GM13977 (cell line): ENCODE measurements around the gene ADK.

Source experiments
- DNase-seq: peaks from one replicate; pipeline ENCODE4 v3.0.0; 2012; ENCODE audit warnings: low spot score
- CTCF ChIP-seq: IDR thresholded peaks from 2 replicates; pipeline ENCODE4 v1.5.1; 2012; ENCODE audit warnings: mild to moderate bottlenecking, control low read depth; ENCODE audit not compliant: insufficient read depth; ENCODE audit errors: extremely low read depth, missing control alignments
- in situ Hi-C: fragments of 300-500 bp; cut with MboI; formaldehyde crosslinking; loops from one replicate; pipeline ENCODE4 v1.12.0; 2022; ENCODE audit warnings: low sequenced_read_pairs, low pct_unique_long_range_greater_than_20kb, mixed read lengths, inconsistent platforms; ENCODE audit not compliant: unreplicated experiment

Gene ADK

GRCh38 chr10:74436523-74437170 is 285.6 kb downstream of the ADK start:
- no peak for DNase-seq
- no peak for TF ChIP-seq CTCF
- in situ Hi-C loops, result no loop called here

DNA sequence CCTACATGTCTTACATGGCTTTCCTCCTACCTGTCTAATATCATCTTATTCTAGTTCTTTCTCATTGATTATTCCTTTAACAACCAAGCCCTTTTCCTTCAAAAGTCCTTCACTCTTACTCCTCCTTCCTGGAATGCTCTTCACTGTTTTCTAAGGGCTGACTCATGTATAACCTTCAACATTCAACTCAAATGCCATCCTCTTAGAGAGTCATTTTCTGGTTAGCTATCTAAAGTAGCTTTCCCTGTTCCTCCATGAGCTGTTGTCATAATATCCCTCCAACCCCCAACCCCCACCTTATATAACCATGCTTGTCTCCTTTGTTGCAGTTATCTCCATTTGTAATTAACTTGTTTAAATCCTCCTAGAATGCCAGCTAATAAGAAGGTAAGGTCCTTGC is 286.8 kb downstream of the ADK start:
- no peak for TF ChIP-seq CTCF
- no peak for DNase-seq
- in situ Hi-C loops, result no loop called here

GRCh38 chr10:74439213-74439612 is 288.2 kb downstream of the ADK start:
- no peak for TF ChIP-seq CTCF
- no peak for DNase-seq
- in situ Hi-C loops, result no loop called here

DNA sequence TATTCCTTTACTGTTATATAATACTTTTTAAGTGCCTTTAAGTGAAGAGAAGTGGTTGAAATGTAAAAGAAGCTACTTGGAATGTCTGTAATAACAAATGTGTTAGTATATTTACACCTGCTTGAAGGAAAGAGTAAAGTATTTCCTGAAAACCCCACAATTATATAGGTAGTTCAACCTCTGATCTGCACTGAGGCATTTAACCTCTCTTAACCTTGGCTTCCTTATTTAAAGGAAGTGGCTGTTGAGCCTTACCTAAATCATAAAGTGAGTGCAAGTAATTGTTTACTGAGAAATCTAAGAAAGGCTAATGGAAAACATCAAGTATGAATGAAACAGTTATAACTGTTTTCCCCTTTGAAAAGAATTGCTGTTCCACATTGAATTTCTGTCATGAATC is 294.5 kb downstream of the ADK start:
- no peak for TF ChIP-seq CTCF
- no peak for DNase-seq
- in situ Hi-C loops, result no loop called here

DNA sequence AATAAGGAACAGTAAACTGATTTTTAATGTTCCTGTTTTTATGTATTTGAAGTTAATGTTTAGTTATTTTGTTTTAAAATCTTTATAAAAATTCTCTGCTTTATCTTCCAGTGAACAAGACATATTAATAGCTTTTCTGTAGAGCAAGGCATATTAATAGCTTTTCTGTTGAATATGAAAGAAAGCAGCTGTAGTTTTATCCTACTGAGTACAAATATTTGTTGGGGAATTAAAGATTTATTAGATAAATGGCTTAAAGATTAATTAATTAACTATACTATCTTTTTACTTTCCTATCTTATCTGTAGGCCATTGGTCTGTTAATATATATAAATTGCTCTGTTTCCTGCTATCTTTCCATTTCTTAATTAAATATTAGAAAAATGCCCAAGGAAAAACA is 299.6 kb downstream of the ADK start:
- no peak for DNase-seq
- in situ Hi-C loops, result no loop called here
- no peak for TF ChIP-seq CTCF

DNA sequence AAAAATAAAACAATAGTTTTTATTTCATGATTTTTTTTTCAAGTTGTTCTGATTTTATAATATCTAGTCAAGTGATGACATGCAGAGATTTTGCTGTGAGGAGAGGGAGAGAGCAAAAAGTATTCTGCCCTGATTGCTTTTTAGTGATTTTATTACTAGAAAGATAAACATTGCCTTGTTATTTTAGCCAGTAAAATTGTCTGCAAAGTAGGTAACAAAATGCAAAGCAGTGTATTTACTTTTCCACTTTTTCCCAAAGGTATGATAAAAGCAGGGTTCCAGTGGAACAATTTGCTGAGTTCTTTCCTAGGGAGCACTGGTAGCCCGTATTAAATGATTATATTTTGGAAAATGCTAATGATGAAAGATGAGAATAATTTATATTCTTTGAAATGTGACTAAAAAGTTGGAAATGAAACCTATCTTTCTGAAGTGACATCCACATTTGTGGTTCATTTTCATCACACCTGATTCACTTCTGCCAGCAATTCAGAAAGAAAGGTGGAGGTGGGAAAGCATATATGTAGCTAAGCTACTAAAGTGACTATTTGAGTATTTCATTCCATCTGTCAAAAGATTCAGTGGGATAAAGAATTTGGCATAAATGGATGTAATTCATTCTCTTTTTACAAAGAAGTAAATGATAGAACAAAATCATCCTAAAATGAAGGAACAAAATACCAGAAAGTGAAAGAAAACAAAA is 300.3 kb downstream of the ADK start:
- no peak for DNase-seq
- in situ Hi-C loops, result no loop called here
- TF ChIP-seq CTCF, result no peak
